ENCODE data around the gene VAV3.
"Not testable (repeated sequence)": the region's sequence is repeated elsewhere in the genome, so short reads cannot be mapped to it uniquely, and the experiment has no call there.

Gene VAV3

GRCh38 chr1:107706182-107706581 lies 258.8 kb downstream of the VAV3 start:
- H3K27me3 ChIP-seq (ENCODE audit: control insufficient read depth, insufficient read depth, low read length) = no peaks in the 10 kb centered on the region
- H3K36me3 ChIP-seq (ENCODE audit: control insufficient read depth, low read depth, low read length) = no peaks in the 10 kb centered on the region
- no peak overlapping the region for H3K4me3 ChIP-seq (ENCODE audit: low read length)
- H3K4me1 ChIP-seq (ENCODE audit: control insufficient read depth, low read depth, low read length) = no peaks in the 10 kb centered on the region
- H3K27ac ChIP-seq (ENCODE audit: low read length) = no peak overlapping the region
- H3K9me3 ChIP-seq (ENCODE audit: control insufficient read depth, low read depth, low read length) = no peaks in the 10 kb centered on the region
- no peak overlapping the region for H3K9ac ChIP-seq (ENCODE audit: low read length)

- H3K27ac ChIP-seq (ENCODE audit: low read length) = no peak overlapping the region
- no peaks in the 10 kb centered on the region for H3K9me3 ChIP-seq (ENCODE audit: control insufficient read depth, low read depth, low read length)
- H3K9ac ChIP-seq (ENCODE audit: low read length) = no peak overlapping the region
- no peak overlapping the region for H3K4me3 ChIP-seq (ENCODE audit: low read length)
- H3K4me1 ChIP-seq (ENCODE audit: control insufficient read depth, low read depth, low read length) = no peaks in the 10 kb centered on the region
- no peaks in the 10 kb centered on the region for H3K27me3 ChIP-seq (ENCODE audit: control insufficient read depth, insufficient read depth, low read length)
- no peaks in the 10 kb centered on the region for H3K36me3 ChIP-seq (ENCODE audit: control insufficient read depth, low read depth, low read length)
Measured at GRCh38 chr1:107704911-107705310, 260.1 kb downstream of the VAV3 start.

- Histone ChIP-seq H3K36me3 (ENCODE audit: control insufficient read depth, low read depth, low read length) (no peaks in the 10 kb centered on the region), H3K4me1 (ENCODE audit: control insufficient read depth, low read depth, low read length) (no peaks in the 10 kb centered on the region)
Measured at GRCh38 chr1:107702946-107703571, 261.9 kb downstream of the VAV3 start.

GRCh38 chr1:107700651-107701050 lies 264.3 kb downstream of the VAV3 start:
- H3K4me3 ChIP-seq (ENCODE audit: low read length); H3K4me1 ChIP-seq (ENCODE audit: control insufficient read depth, low read depth, low read length); H3K9ac ChIP-seq (ENCODE audit: low read length); H3K36me3 ChIP-seq (ENCODE audit: control insufficient read depth, low read depth, low read length); H3K27ac ChIP-seq (ENCODE audit: low read length); H3K9me3 ChIP-seq (ENCODE audit: control insufficient read depth, low read depth, low read length); H3K27me3 ChIP-seq (ENCODE audit: control insufficient read depth, insufficient read depth, low read length): not testable (repeated sequence)

More at GRCh38 chr1:107702946-107703571, 261.9 kb downstream of the VAV3 start:
- Histone ChIP-seq H3K9ac (ENCODE audit: low read length) (no peak overlapping the region), H3K27ac (ENCODE audit: low read length) (no peak overlapping the region), H3K27me3 (ENCODE audit: control insufficient read depth, insufficient read depth, low read length) (no peaks in the 10 kb centered on the region), H3K9me3 (ENCODE audit: control insufficient read depth, low read depth, low read length) (no peaks in the 10 kb centered on the region), H3K4me3 (ENCODE audit: low read length) (no peak overlapping the region)

GRCh38 chr1:107698161-107698560 lies 266.8 kb downstream of the VAV3 start:
- Histone ChIP-seq H3K36me3 (ENCODE audit: control insufficient read depth, low read depth, low read length) (no peaks in the 10 kb centered on the region), H3K27ac (ENCODE audit: low read length) (no peak overlapping the region), H3K4me3 (ENCODE audit: low read length) (no peak overlapping the region)

GRCh38 chr1:107695341-107695740 lies 269.6 kb downstream of the VAV3 start:
- Histone ChIP-seq H3K27ac (ENCODE audit: low read length) (no peak overlapping the region), H3K4me1 (ENCODE audit: control insufficient read depth, low read depth, low read length) (no peaks in the 10 kb centered on the region), H3K36me3 (ENCODE audit: control insufficient read depth, low read depth, low read length) (no peaks in the 10 kb centered on the region), H3K9ac (ENCODE audit: low read length) (no peak overlapping the region), H3K9me3 (ENCODE audit: control insufficient read depth, low read depth, low read length) (no peaks in the 10 kb centered on the region), H3K27me3 (ENCODE audit: control insufficient read depth, insufficient read depth, low read length) (no peaks in the 10 kb centered on the region), H3K4me3 (ENCODE audit: low read length) (no peak overlapping the region)

More at GRCh38 chr1:107698161-107698560, 266.8 kb downstream of the VAV3 start:
- no peak overlapping the region for H3K9ac ChIP-seq (ENCODE audit: low read length)
- no peaks in the 10 kb centered on the region for H3K9me3 ChIP-seq (ENCODE audit: control insufficient read depth, low read depth, low read length)
- H3K27me3 ChIP-seq (ENCODE audit: control insufficient read depth, insufficient read depth, low read length) = no peaks in the 10 kb centered on the region
- H3K4me1 ChIP-seq (ENCODE audit: control insufficient read depth, low read depth, low read length) = no peaks in the 10 kb centered on the region

GRCh38 chr1:107692580-107693345 lies 272.2 kb downstream of the VAV3 start:
- no peaks in the 10 kb centered on the region for H3K36me3 ChIP-seq (ENCODE audit: control insufficient read depth, low read depth, low read length)
- H3K4me1 ChIP-seq (ENCODE audit: control insufficient read depth, low read depth, low read length) = peaks cover 3% of the 10 kb centered on the region
- H3K4me3 ChIP-seq (ENCODE audit: low read length) = no peak overlapping the region
- H3K9ac ChIP-seq (ENCODE audit: low read length) = no peak overlapping the region
- no peaks in the 10 kb centered on the region for H3K27me3 ChIP-seq (ENCODE audit: control insufficient read depth, insufficient read depth, low read length)
- no peaks in the 10 kb centered on the region for H3K9me3 ChIP-seq (ENCODE audit: control insufficient read depth, low read depth, low read length)
- H3K27ac ChIP-seq (ENCODE audit: low read length) = no peak overlapping the region

- Histone ChIP-seq H3K9ac (ENCODE audit: low read length) (no peak overlapping the region), H3K4me3 (ENCODE audit: low read length) (no peak overlapping the region), H3K9me3 (ENCODE audit: control insufficient read depth, low read depth, low read length) (no peaks in the 10 kb centered on the region), H3K36me3 (ENCODE audit: control insufficient read depth, low read depth, low read length) (no peaks in the 10 kb centered on the region), H3K27ac (ENCODE audit: low read length) (no peak overlapping the region), H3K27me3 (ENCODE audit: control insufficient read depth, insufficient read depth, low read length) (no peaks in the 10 kb centered on the region), H3K4me1 (ENCODE audit: control insufficient read depth, low read depth, low read length) (peaks cover 3% of the 10 kb centered on the region)
Measured at GRCh38 chr1:107691540-107691939, 273.4 kb downstream of the VAV3 start.

GRCh38 chr1:107690491-107690890 lies 274.5 kb downstream of the VAV3 start:
- H3K9me3 ChIP-seq (ENCODE audit: control insufficient read depth, low read depth, low read length) = no peaks in the 10 kb centered on the region
- no peak overlapping the region for H3K27ac ChIP-seq (ENCODE audit: low read length)
- H3K9ac ChIP-seq (ENCODE audit: low read length) = no peak overlapping the region
- no peaks in the 10 kb centered on the region for H3K36me3 ChIP-seq (ENCODE audit: control insufficient read depth, low read depth, low read length)
- no peaks in the 10 kb centered on the region for H3K27me3 ChIP-seq (ENCODE audit: control insufficient read depth, insufficient read depth, low read length)
- no peak overlapping the region for H3K4me3 ChIP-seq (ENCODE audit: low read length)
- H3K4me1 ChIP-seq (ENCODE audit: control insufficient read depth, low read depth, low read length) = peaks cover 3% of the 10 kb centered on the region

- Histone ChIP-seq H3K36me3 (ENCODE audit: control insufficient read depth, low read depth, low read length) (no peaks in the 10 kb centered on the region), H3K4me3 (ENCODE audit: low read length) (no peak overlapping the region), H3K27me3 (ENCODE audit: control insufficient read depth, insufficient read depth, low read length) (no peaks in the 10 kb centered on the region), H3K27ac (ENCODE audit: low read length) (no peak overlapping the region), H3K9me3 (ENCODE audit: control insufficient read depth, low read depth, low read length) (no peaks in the 10 kb centered on the region), H3K4me1 (ENCODE audit: control insufficient read depth, low read depth, low read length) (peaks cover 3% of the 10 kb centered on the region), H3K9ac (ENCODE audit: low read length) (no peak overlapping the region)
Measured at GRCh38 chr1:107689733-107690132, 275.2 kb downstream of the VAV3 start.

- no peak overlapping the region for H3K9ac ChIP-seq (ENCODE audit: low read length)
- H3K36me3 ChIP-seq (ENCODE audit: control insufficient read depth, low read depth, low read length) = no peaks in the 10 kb centered on the region
- peaks cover 3% of the 10 kb centered on the region for H3K4me1 ChIP-seq (ENCODE audit: control insufficient read depth, low read depth, low read length)
- H3K4me3 ChIP-seq (ENCODE audit: low read length) = no peak overlapping the region
- H3K9me3 ChIP-seq (ENCODE audit: control insufficient read depth, low read depth, low read length) = no peaks in the 10 kb centered on the region
- no peaks in the 10 kb centered on the region for H3K27me3 ChIP-seq (ENCODE audit: control insufficient read depth, insufficient read depth, low read length)
- no peak overlapping the region for H3K27ac ChIP-seq (ENCODE audit: low read length)
Measured at GRCh38 chr1:107689159-107689558, 275.8 kb downstream of the VAV3 start.
